Measurements from ENCODE around the gene C8G. TPM values are rescaled to one million over a fixed set of nuclear protein-coding genes. Genes with fewer than 3 reads are reported as not detected.

The C8G gene
- polyA plus RNA-seq, 1 donor from 2014 or later, result not detected

GRCh38 chr9:136995772-136996311, 50.8 kb downstream of the C8G start:
- no peaks in the 10 kb centered on the region for H3K27me3 ChIP-seq (ENCODE audit: insufficient read depth, low read depth, low read length)
- H3K4me3 ChIP-seq (ENCODE audit: low read length), result no peak overlapping the region
- no peaks in the 10 kb centered on the region for H3K9me3 ChIP-seq (ENCODE audit: low read length)
- no peak overlapping the region for H2AFZ ChIP-seq (ENCODE audit: low read depth, low read length)
- no peaks in the 10 kb centered on the region for H3K79me2 ChIP-seq (replicated peaks; ENCODE audit: insufficient read depth, low read length)
- no peak overlapping the region for H3K27ac ChIP-seq (ENCODE audit: low read length)
- no peak overlapping the region for H3K9ac ChIP-seq (ENCODE audit: low read length)
- H3K4me2 ChIP-seq (ENCODE audit: low read length), result no peak overlapping the region
- H4K20me1 ChIP-seq (ENCODE audit: insufficient read depth), result no peaks in the 10 kb centered on the region
- TF ChIP-seq REST (IDR thresholded peaks at IDR 0.05; ENCODE audit: borderline replicate concordance) (no peak), SMC3 (conservative IDR thresholded peaks at IDR 0.05; ENCODE audit: poor library complexity) (no peak), POLR2AphosphoS5 (IDR thresholded peaks at IDR 0.05) (no peak), MXI1 (conservative IDR thresholded peaks at IDR 0.05; ENCODE audit: poor library complexity, severe bottlenecking) (no peak), TAF1 (IDR thresholded peaks at IDR 0.05; ENCODE audit: low read depth) (no peak), EP300 (conservative IDR thresholded peaks at IDR 0.05; ENCODE audit: poor library complexity, severe bottlenecking) (no peak), EZH2 (IDR thresholded peaks at IDR 0.05; ENCODE audit: borderline replicate concordance, insufficient read depth, low read length, poor library complexity, severe bottlenecking) (no peak), RAD21 (conservative IDR thresholded peaks at IDR 0.05) (no peak), CTCF (IDR thresholded peaks at IDR 0.05; ENCODE audit: poor library complexity, severe bottlenecking) (no peak)
- H3F3A ChIP-seq (ENCODE audit: insufficient read depth, low read length, poor library complexity, severe bottlenecking), result no peaks in the 10 kb centered on the region
- no peaks in the 10 kb centered on the region for H3K9me2 ChIP-seq (ENCODE audit: insufficient read depth, low read length)
- H3K36me3 ChIP-seq (ENCODE audit: insufficient read depth, low read length), result no peaks in the 10 kb centered on the region

Other genes starting within 250 kb of the C8G start
- gene DIPK1B, start 232.7 kb upstream of the C8G start, polyA plus RNA-seq, result 65.1 and 78.7 TPM in 2 replicates
- not detected in 2 replicates for gene LCN10, start 202.3 kb upstream of the C8G start, polyA plus RNA-seq
- not detected in 2 replicates for gene LCN6, start 196.7 kb upstream of the C8G start, polyA plus RNA-seq
- gene LCN8, start 187.0 kb upstream of the C8G start, polyA plus RNA-seq, result not detected in 2 replicates
- not detected in 2 replicates for gene LCN15, start 180.7 kb upstream of the C8G start, polyA plus RNA-seq
- 30.1 and 33.1 TPM in 2 replicates for gene TMEM141, start 153.9 kb upstream of the C8G start, polyA plus RNA-seq
- gene CCDC183, start 148.9 kb upstream of the C8G start, polyA plus RNA-seq, result 5.5 and 8.8 TPM in 2 replicates
- 46.4 and 58.8 TPM in 2 replicates for gene RABL6, start 137.3 kb upstream of the C8G start, polyA plus RNA-seq
- gene AJM1, start 102.8 kb upstream of the C8G start, polyA plus RNA-seq, result 1.5 TPM in 2 replicates
- 279 and 293 TPM in 2 replicates for gene PHPT1, start 95.8 kb upstream of the C8G start, polyA plus RNA-seq
- gene MAMDC4, start 92.9 kb upstream of the C8G start, polyA plus RNA-seq, result 13.1 and 23.6 TPM in 2 replicates
- 613 and 677 TPM in 2 replicates for gene EDF1, start 78.9 kb upstream of the C8G start, polyA plus RNA-seq
- 14.6 and 21.5 TPM in 2 replicates for gene TRAF2, start 58.7 kb upstream of the C8G start, polyA plus RNA-seq
- 138 and 148 TPM in 2 replicates for gene FBXW5, start 505 bp upstream of the C8G start, polyA plus RNA-seq
- 2.9 TPM in 1 of 2 replicates, not detected in the other for gene LCN12, start 7.0 kb downstream of the C8G start, polyA plus RNA-seq
- gene PTGDS, start 32.3 kb downstream of the C8G start, polyA plus RNA-seq, result 2.0 TPM in 1 of 2 replicates, not detected in the other
- 0.76 TPM in 1 of 2 replicates, not detected in the other for gene LCNL1, start 37.8 kb downstream of the C8G start, polyA plus RNA-seq
- 276 and 346 TPM in 2 replicates for gene PAXX, start 47.2 kb downstream of the C8G start, polyA plus RNA-seq
- gene CLIC3, start 51.3 kb downstream of the C8G start, polyA plus RNA-seq, result not detected in 2 replicates
- gene ABCA2, start 83.0 kb downstream of the C8G start, polyA plus RNA-seq, result 30.6 and 52.0 TPM in 2 replicates
- gene FUT7, start 86.8 kb downstream of the C8G start, polyA plus RNA-seq, result 0.56 and 0.69 TPM in 2 replicates
- gene NPDC1, start 100.9 kb downstream of the C8G start, polyA plus RNA-seq, result 161 and 162 TPM in 2 replicates
- gene ENTPD2, start 108.8 kb downstream of the C8G start, polyA plus RNA-seq, result not detected in 2 replicates
- gene SAPCD2, start 125.3 kb downstream of the C8G start, polyA plus RNA-seq, result 0.22 and 0.96 TPM in 2 replicates
- gene UAP1L1, start 132.3 kb downstream of the C8G start, polyA plus RNA-seq, result 0.21 and 0.36 TPM in 2 replicates
- 72.0 and 90.9 TPM in 2 replicates for gene MAN1B1, start 141.7 kb downstream of the C8G start, polyA plus RNA-seq
- gene DPP7, start 169.5 kb downstream of the C8G start, polyA plus RNA-seq, result 23.3 and 43.3 TPM in 2 replicates
- gene GRIN1, start 193.9 kb downstream of the C8G start, polyA plus RNA-seq, result 0.58 and 0.68 TPM in 2 replicates
- gene LRRC26, start 224.8 kb downstream of the C8G start, polyA plus RNA-seq, result 2.2 and 3.2 TPM in 2 replicates
- gene TMEM210, start 226.8 kb downstream of the C8G start, polyA plus RNA-seq, result not detected in 2 replicates
- gene ANAPC2, start 243.3 kb downstream of the C8G start, polyA plus RNA-seq, result 38.1 and 47.2 TPM in 2 replicates
- 170 and 195 TPM in 2 replicates for gene SSNA1, start 243.4 kb downstream of the C8G start, polyA plus RNA-seq